ENCODE measurements around the gene TMIE. TPM values are rescaled to one million over a fixed set of nuclear protein-coding genes. Genes with fewer than 3 reads are reported as not detected.

Gene TMIE
- total and polyA plus RNA-seq, 2 donors (not counting 1 experiment from before 2014, with no cell fraction given), result 0.27 to 2.0 TPM

- Histone ChIP-seq H3K4me1 (ENCODE audit: control insufficient read depth, extremely low read depth, insufficient read depth, low read length) (no peaks in the 10 kb centered on the region), H3K36me3 (ENCODE audit: control insufficient read depth, insufficient read depth, low read length) (no peaks in the 10 kb centered on the region)
Measured at GRCh38 chr3:46668116-46668515, 33.1 kb upstream of the TMIE start.

GRCh38 chr3:46668591-46668990 is 32.6 kb upstream of the TMIE start:
- no peak for DNase-seq (ENCODE audit: low read depth in 2 of 2)
- H4K20me1 ChIP-seq (ENCODE audit: control insufficient read depth, extremely low read depth, insufficient read depth, low read length), result no peaks in the 10 kb centered on the region

More at GRCh38 chr3:46668116-46668515, 33.1 kb upstream of the TMIE start:
- Histone ChIP-seq H3K4me3 (replicated peaks in 1 of 4; ENCODE audit: control extremely low read depth in 1 of 4, insufficient read depth in 1 of 4, low read depth in 3 of 4, low read length in 4 of 4) (no peak overlapping the region), H3K27me3 (ENCODE audit: control insufficient read depth, insufficient read depth, low read length) (no peaks in the 10 kb centered on the region), H3K79me2 (ENCODE audit: control insufficient read depth, insufficient read depth, low read length) (no peaks in the 10 kb centered on the region), H3K9ac (ENCODE audit: insufficient read depth, low read length) (no peak overlapping the region), H3K27ac (ENCODE audit: insufficient read depth, low read length) (no peak overlapping the region), H3K9me3 (ENCODE audit: control insufficient read depth, insufficient read depth, low read depth, low read length) (no peaks in the 10 kb centered on the region), H4K20me1 (ENCODE audit: control insufficient read depth, extremely low read depth, insufficient read depth, low read length) (no peaks in the 10 kb centered on the region), H2AFZ (ENCODE audit: low read length) (no peak overlapping the region), H3K4me2 (ENCODE audit: extremely low read depth, insufficient read depth, low read length) (no peak overlapping the region)
- no peak for TF ChIP-seq EZH2 (IDR thresholded peaks at IDR 0.05; ENCODE audit: low read length, missing control alignments)
- TF ChIP-seq CTCF (conservative IDR thresholded peaks at IDR 0.05 in 1 of 2, IDR thresholded peaks at IDR 0.05 in 1 of 2; ENCODE audit: low read depth in 1 of 2, low read length in 2 of 2), result no peak
- DNase-seq (ENCODE audit: low read depth in 2 of 2), result no peak

DNA sequence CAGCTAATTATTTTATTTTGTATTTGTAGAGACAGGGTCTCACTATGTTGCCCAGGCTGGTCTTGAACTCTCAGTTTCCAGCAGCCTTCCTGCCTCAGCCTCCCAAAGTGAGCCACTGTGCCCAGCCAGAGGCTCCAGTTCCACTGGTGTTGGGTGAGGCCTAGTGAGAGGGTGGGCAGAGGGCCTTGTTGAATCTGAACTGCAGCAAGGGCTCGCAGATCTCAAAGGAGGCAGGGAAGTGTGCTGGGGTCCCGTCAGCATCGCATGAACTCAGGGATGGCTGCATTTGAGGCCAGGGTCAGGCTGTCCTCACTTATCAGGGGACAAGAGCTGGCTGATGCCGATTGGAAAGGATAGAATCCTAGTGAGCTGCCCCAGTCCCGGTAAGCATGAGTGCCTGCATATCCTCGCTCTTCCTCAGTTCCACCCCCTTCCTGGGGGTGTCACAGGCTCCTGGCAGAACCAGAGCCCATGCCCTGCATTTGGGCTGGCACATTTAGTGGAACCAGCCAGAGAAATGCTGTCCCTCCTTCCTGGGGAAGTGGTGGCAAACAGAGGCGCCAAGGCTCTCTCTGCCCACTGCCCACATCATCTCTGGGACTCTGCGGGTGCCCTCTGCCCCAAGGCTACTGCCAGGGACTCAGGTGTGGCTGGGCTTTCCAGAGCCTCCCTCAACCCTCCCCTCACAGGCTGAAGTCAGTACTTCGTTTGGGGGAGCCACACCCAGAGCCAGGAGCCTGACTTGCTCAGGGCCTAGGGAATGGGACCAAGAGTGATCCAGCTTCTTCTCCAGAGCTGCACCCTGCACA is 31.8 kb upstream of the TMIE start:
- Histone ChIP-seq H3K4me2 (ENCODE audit: extremely low read depth, insufficient read depth, low read length) (no peak overlapping the region), H3K79me2 (ENCODE audit: control insufficient read depth, insufficient read depth, low read length) (no peaks in the 10 kb centered on the region), H4K20me1 (ENCODE audit: control insufficient read depth, extremely low read depth, insufficient read depth, low read length) (no peaks in the 10 kb centered on the region), H3K9me3 (ENCODE audit: control insufficient read depth, insufficient read depth, low read depth, low read length) (no peaks in the 10 kb centered on the region), H2AFZ (ENCODE audit: low read length) (no peak overlapping the region), H3K9ac (ENCODE audit: insufficient read depth, low read length) (no peak overlapping the region), H3K36me3 (ENCODE audit: control insufficient read depth, insufficient read depth, low read length) (no peaks in the 10 kb centered on the region), H3K4me1 (ENCODE audit: control insufficient read depth, extremely low read depth, insufficient read depth, low read length) (no peaks in the 10 kb centered on the region), H3K27me3 (ENCODE audit: control insufficient read depth, insufficient read depth, low read length) (no peaks in the 10 kb centered on the region), H3K27ac (ENCODE audit: insufficient read depth, low read length) (no peak overlapping the region), H3K4me3 (replicated peaks in 1 of 4; ENCODE audit: control extremely low read depth in 1 of 4, insufficient read depth in 1 of 4, low read depth in 3 of 4, low read length in 4 of 4) (no peak overlapping the region)
- no peak for DNase-seq (ENCODE audit: low read depth in 2 of 2)
- TF ChIP-seq EZH2 (IDR thresholded peaks at IDR 0.05; ENCODE audit: low read length, missing control alignments) (no peak), CTCF (conservative IDR thresholded peaks at IDR 0.05 in 1 of 2, IDR thresholded peaks at IDR 0.05 in 1 of 2; ENCODE audit: low read depth in 1 of 2, low read length in 2 of 2) (no peak)

More at GRCh38 chr3:46668591-46668990, 32.6 kb upstream of the TMIE start:
- no peak overlapping the region for H2AFZ ChIP-seq (ENCODE audit: low read length)
- H3K4me3 ChIP-seq (replicated peaks in 1 of 4; ENCODE audit: control extremely low read depth in 1 of 4, insufficient read depth in 1 of 4, low read depth in 3 of 4, low read length in 4 of 4), result no peak overlapping the region
- H3K4me1 ChIP-seq (ENCODE audit: control insufficient read depth, extremely low read depth, insufficient read depth, low read length), result no peaks in the 10 kb centered on the region
- H3K36me3 ChIP-seq (ENCODE audit: control insufficient read depth, insufficient read depth, low read length), result no peaks in the 10 kb centered on the region
- H3K79me2 ChIP-seq (ENCODE audit: control insufficient read depth, insufficient read depth, low read length), result no peaks in the 10 kb centered on the region
- H3K4me2 ChIP-seq (ENCODE audit: extremely low read depth, insufficient read depth, low read length), result no peak overlapping the region
- H3K9ac ChIP-seq (ENCODE audit: insufficient read depth, low read length), result no peak overlapping the region
- no peak overlapping the region for H3K27ac ChIP-seq (ENCODE audit: insufficient read depth, low read length)
- TF ChIP-seq EZH2 (IDR thresholded peaks at IDR 0.05; ENCODE audit: low read length, missing control alignments), result no peak
- no peak for TF ChIP-seq CTCF (conservative IDR thresholded peaks at IDR 0.05 in 1 of 2, IDR thresholded peaks at IDR 0.05 in 1 of 2; ENCODE audit: low read depth in 1 of 2, low read length in 2 of 2)
- H3K27me3 ChIP-seq (ENCODE audit: control insufficient read depth, insufficient read depth, low read length), result no peaks in the 10 kb centered on the region
- H3K9me3 ChIP-seq (ENCODE audit: control insufficient read depth, insufficient read depth, low read depth, low read length), result no peaks in the 10 kb centered on the region

All from fibroblast of lung (primary cell).